Hepatocyte (in vitro differentiated cells): ENCODE results near the gene TGIF1. TPM values are rescaled to one million over a fixed set of nuclear protein-coding genes. Genes with fewer than 3 reads are reported as not detected.

Experiments
- DNase-seq: peaks from one replicate; pipeline ENCODE4 v3.0.0-alpha.2; 2016; ENCODE audit warnings: low spot score
- H2AFZ ChIP-seq: fragments of 200-600 bp; sonication (generic); 2 replicates; pipeline ENCODE4 v1.6.0; 2016; ENCODE audit warnings: antibody characterized with exemption, mild to moderate bottlenecking
- H3K27ac ChIP-seq: fragments of 200-600 bp; sonication (generic); 2 replicates; pipeline ENCODE4 v1.5.1; 2016; ENCODE audit warnings: mild to moderate bottlenecking
- H3K27me3 ChIP-seq: fragments of 200-600 bp; sonication (generic); 2 replicates; pipeline ENCODE4 v1.6.1; 2016
- H3K36me3 ChIP-seq: fragments of 200-600 bp; sonication (generic); replicated peaks from 2 replicates; pipeline ENCODE4 v1.5.1; 2016; ENCODE audit warnings: low read depth; ENCODE audit not compliant: insufficient read depth
- H3K4me1 ChIP-seq: fragments of 200-600 bp; sonication (generic); 2 replicates; pipeline ENCODE4 v1.5.1; 2016; ENCODE audit warnings: mild to moderate bottlenecking, moderate library complexity; ENCODE audit not compliant: insufficient read depth
- H3K4me2 ChIP-seq: fragments of 200-600 bp; sonication (generic); 2 replicates; pipeline ENCODE4 v1.6.0; 2016
- H3K4me3 ChIP-seq: fragments of 200-600 bp; sonication (generic); 2 replicates; pipeline ENCODE4 v1.5.1; 2016; ENCODE audit warnings: mild to moderate bottlenecking
- H3K79me2 ChIP-seq: fragments of 200-600 bp; sonication (generic); 2 replicates; pipeline ENCODE4 v1.6.0; 2017; ENCODE audit warnings: mild to moderate bottlenecking
- H3K9me2 ChIP-seq: fragments of 200-600 bp; sonication (generic); replicated peaks from 2 replicates; pipeline ENCODE4 v1.6.0; 2017; ENCODE audit warnings: mild to moderate bottlenecking; ENCODE audit not compliant: insufficient read depth
- H3K9me3 ChIP-seq: fragments of 200-600 bp; sonication (generic); 2 replicates; pipeline ENCODE4 v1.5.1; 2016; ENCODE audit warnings: low read depth, mild to moderate bottlenecking
- H4K20me1 ChIP-seq: fragments of 200-600 bp; sonication (generic); 2 replicates; pipeline ENCODE4 v1.6.0; 2016; ENCODE audit warnings: mild to moderate bottlenecking; ENCODE audit not compliant: insufficient read depth, poor library complexity, severe bottlenecking
- EZH2 ChIP-seq: fragments of 200-600 bp; sonication (generic); IDR thresholded peaks from 2 replicates; pipeline ENCODE4 v1.6.1; 2016; ENCODE audit warnings: antibody characterized with exemption, mild to moderate bottlenecking, borderline replicate concordance
- EZH2phosphoT487 ChIP-seq: fragments of 200-600 bp; sonication (generic); IDR thresholded peaks from one replicate; pipeline ENCODE4 v1.6.1; 2018; ENCODE audit warnings: antibody characterized with exemption, mild to moderate bottlenecking, low read depth, moderate library complexity; ENCODE audit not compliant: unreplicated experiment, severe bottlenecking
- WGBS: methylation state at CpG from one replicate; pipeline ENCODE4 v1.1.6; 2016; ENCODE audit warnings: low lambda C conversion rate; ENCODE audit errors: missing lambda C conversion rate; 5-methylcytosine and 5-hydroxymethylcytosine counted together
- polyA plus RNA-seq: library from polyadenylated mRNA; unstranded; fragments of >200 nt; fragmentation: Nextera tagmentation; extraction: Ambion mirVana; gene quantifications from 2 replicates; pipeline ENCODE4 v1.2.1, GENCODE V29; 2016
- total RNA-seq: library from RNA; depleted of rRNA; stranded (reverse); fragments of >200 nt; gene quantifications from 2 replicates; pipeline ENCODE4 v1.2.3, GENCODE V29; 2014
- TF ChIP-seq, protein P1 (sequence below): fragments of 200-600 bp; sonication (generic); IDR thresholded peaks from 2 replicates; pipeline ENCODE4 v1.5.1; 2016; ENCODE audit warnings: antibody characterized with exemption, mild to moderate bottlenecking; ENCODE audit not compliant: poor library complexity

Gene TGIF1
- 129 and 162 TPM in 2 replicates for total RNA-seq
- polyA plus RNA-seq = 152 and 193 TPM in 2 replicates

DNA sequence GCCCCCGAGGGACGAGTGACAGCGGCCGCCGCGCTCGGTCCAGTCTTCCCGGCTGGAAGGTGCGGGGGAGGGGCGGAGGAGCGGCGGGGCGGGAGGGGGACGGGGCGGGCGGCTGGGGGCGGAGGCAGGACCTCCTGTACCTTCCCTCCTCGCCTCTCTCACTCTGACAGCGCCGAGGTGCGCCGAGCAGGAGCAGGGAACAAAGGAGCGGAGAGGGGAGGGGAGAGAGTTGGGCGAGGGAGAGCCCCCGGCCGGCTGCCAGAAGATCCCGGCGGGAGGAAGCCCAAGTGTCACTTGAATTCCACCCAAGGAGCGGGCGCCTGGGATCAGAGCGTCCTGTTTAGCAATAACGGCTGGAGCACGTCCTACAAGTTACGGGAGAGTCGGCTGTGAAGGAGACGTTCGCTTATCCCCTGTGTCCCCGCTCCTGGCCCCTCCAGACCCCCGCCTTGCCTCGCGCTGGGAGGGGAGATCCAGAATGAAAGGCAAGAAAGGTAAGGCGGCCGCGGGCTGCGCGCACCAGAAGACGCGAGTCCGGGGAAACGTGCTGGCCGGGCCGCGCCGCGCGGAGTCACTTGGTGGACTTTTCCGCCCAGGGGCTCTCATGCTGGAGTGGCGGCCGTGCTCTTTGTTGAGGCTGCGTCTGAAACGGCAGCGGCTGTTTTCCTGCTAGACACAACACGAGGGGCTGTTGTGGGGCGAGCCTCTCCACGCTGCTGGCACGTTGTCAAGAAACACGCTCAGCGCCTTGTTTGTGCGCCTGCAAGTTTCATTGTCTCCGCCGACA lies at the start of gene TGIF1:
TSS of gene TGIF1 (plus strand) at position 161 of the 787 bp plus-strand sequence. CDS start at position 479, 318 bp downstream.
- H3K4me3 ChIP-seq = peak within 1 kb of the TSS; percentile 84
- H4K20me1 ChIP-seq = peaks cover 11% of the 10 kb centered on the region
- no peaks in the 10 kb centered on the region for H3K9me3 ChIP-seq
- H3K27ac ChIP-seq = peak within 1 kb of the TSS; percentile 99
- TF ChIP-seq, protein P1, sequence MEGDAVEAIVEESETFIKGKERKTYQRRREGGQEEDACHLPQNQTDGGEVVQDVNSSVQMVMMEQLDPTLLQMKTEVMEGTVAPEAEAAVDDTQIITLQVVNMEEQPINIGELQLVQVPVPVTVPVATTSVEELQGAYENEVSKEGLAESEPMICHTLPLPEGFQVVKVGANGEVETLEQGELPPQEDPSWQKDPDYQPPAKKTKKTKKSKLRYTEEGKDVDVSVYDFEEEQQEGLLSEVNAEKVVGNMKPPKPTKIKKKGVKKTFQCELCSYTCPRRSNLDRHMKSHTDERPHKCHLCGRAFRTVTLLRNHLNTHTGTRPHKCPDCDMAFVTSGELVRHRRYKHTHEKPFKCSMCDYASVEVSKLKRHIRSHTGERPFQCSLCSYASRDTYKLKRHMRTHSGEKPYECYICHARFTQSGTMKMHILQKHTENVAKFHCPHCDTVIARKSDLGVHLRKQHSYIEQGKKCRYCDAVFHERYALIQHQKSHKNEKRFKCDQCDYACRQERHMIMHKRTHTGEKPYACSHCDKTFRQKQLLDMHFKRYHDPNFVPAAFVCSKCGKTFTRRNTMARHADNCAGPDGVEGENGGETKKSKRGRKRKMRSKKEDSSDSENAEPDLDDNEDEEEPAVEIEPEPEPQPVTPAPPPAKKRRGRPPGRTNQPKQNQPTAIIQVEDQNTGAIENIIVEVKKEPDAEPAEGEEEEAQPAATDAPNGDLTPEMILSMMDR = no peak
- TF ChIP-seq EZH2 = no peak
- no peak for TF ChIP-seq EZH2phosphoT487
- H3K4me1 ChIP-seq = peaks cover 15% of the 10 kb centered on the region
- WGBS = under 1% methylated on average over 54 of the region's 71 CpGs
- H3K4me2 ChIP-seq = peak within 1 kb of the TSS; percentile 85
- no peaks in the 10 kb centered on the region for H3K9me2 ChIP-seq
- no peaks in the 10 kb centered on the region for H3K27me3 ChIP-seq
- peak; percentile 93 for DNase-seq
- H3K79me2 ChIP-seq = peaks cover 46% of the 10 kb centered on the region
- peak within 1 kb of the TSS; percentile 18 for H2AFZ ChIP-seq
- H3K36me3 ChIP-seq = no peaks in the 10 kb centered on the region

DNA sequence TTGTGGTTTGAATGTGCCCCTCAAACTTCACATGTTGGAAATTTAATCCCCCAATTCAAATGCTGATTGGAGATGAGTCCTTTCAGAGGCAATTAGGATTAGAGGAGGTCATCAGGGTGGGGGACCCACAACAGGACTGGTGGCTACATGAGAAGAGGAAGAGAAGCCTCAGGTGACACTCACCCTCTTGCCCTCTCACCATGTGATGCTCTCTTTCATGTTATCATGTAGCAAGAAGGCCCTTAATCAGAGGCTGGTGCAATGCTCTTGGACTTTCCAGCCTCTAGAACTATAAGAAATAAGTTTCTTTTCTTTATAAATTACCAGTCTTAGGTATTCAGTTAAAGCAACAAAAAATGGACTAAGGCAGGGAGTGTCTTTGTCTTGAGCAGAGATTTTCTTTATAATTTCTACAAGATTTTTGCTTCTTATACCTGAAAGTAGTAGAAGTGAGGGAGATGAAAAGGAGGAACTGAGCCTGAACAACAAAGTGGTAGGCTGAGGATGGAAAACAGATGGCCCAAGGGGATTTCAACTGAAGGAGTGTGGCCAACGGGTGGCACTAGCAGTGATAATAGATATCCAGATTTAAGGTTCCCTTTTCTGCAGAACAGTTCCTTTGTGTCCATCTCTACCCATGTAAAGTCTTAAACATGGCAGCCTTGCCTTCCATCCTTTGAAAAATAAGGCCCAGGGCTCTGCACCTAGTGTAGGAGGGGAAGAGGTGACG lies 49.2 kb upstream of the TGIF1 start:
- H3K9me3 ChIP-seq = no peaks in the 10 kb centered on the region
- H3K4me3 ChIP-seq = no peak overlapping the region
- no peaks in the 10 kb centered on the region for H3K36me3 ChIP-seq
- WGBS = 74% methylated on average over 2 of the region's 2 CpGs
- H2AFZ ChIP-seq = no peak overlapping the region
- no peak overlapping the region for H3K4me2 ChIP-seq
- H3K27ac ChIP-seq = no peak overlapping the region
- no peak for DNase-seq
- no peaks in the 10 kb centered on the region for H3K79me2 ChIP-seq
- no peaks in the 10 kb centered on the region for H4K20me1 ChIP-seq
- no peaks in the 10 kb centered on the region for H3K9me2 ChIP-seq
- H3K4me1 ChIP-seq = peaks cover 4% of the 10 kb centered on the region
- H3K27me3 ChIP-seq = no peaks in the 10 kb centered on the region
- TF ChIP-seq EZH2 (no peak), EZH2phosphoT487 (no peak)
- TF ChIP-seq, protein P1 = no peak

DNA sequence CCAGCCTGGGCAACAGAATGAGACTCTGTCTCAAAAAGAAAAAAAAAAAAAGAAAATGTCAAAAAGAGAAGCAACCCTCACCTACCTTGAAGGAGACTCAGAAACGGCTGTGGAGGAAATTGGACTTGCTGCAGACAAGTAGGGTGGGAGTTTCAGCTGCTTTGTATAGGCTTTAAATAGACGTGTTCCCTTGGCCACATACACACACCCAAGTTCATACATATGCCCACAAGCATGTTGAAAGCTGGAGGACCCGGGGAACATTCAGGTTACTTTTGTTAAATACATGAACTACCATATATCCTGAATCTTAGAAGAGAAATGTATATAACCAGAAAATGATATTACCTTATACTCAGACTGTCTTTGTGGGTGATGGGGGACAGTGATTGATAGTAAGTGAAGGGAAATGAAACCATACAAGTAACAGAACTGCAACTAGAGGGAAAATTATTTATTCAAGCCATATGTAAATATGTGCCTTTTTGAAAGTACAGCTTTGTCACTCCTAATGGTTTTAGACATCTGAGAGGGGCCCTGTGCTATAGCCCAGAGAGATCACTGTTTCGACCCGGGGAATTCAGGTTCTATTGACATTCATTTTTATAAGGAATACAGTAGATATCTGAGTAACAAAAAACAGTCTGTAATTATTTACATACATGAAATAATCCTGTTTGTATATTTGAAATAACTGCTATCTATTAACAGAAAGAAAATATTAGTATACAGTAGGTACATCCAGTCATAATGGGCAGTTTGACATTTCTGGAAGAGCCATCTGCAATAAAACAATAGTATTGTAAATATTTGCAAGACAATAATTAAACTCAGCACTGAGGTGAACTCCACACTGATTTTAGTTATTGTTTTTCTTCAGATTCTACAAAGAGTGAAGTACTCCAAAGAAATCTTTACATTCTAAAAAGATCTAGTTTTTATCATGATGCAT lies 48.0 kb upstream of the TGIF1 start:
- TF ChIP-seq EZH2phosphoT487 = no peak
- TF ChIP-seq EZH2 = no peak
- TF ChIP-seq, protein P1 = no peak
- Histone ChIP-seq H3K4me3 (no peak overlapping the region), H3K27me3 (no peaks in the 10 kb centered on the region), H2AFZ (no peak overlapping the region), H3K9me2 (no peaks in the 10 kb centered on the region), H3K4me1 (peaks cover 4% of the 10 kb centered on the region), H3K27ac (peak overlapping the region; percentile 26), H4K20me1 (no peaks in the 10 kb centered on the region), H3K36me3 (no peaks in the 10 kb centered on the region), H3K79me2 (no peaks in the 10 kb centered on the region), H3K4me2 (no peak overlapping the region), H3K9me3 (no peaks in the 10 kb centered on the region)
- WGBS = 80% methylated on average over 5 of the region's 5 CpGs
- no peak for DNase-seq
